Measurements from ENCODE around the gene SMIM20.

- TF ChIP-seq CTCF (conservative IDR thresholded peaks at IDR 0.05; ENCODE audit: low read length) (no peak), EZH2phosphoT487 (IDR thresholded peaks at IDR 0.05; ENCODE audit: borderline replicate concordance, low read depth, low read length) (no peak)
These were observed 5.7 kb downstream of the SMIM20 start for GRCh38 chr4:25919676-25920075.
